Measurements from ENCODE around the gene NOBOX.
"Not testable (repeated sequence)": the region's sequence is repeated elsewhere in the genome, so short reads cannot be mapped to it uniquely, and the experiment has no call there.

DNA sequence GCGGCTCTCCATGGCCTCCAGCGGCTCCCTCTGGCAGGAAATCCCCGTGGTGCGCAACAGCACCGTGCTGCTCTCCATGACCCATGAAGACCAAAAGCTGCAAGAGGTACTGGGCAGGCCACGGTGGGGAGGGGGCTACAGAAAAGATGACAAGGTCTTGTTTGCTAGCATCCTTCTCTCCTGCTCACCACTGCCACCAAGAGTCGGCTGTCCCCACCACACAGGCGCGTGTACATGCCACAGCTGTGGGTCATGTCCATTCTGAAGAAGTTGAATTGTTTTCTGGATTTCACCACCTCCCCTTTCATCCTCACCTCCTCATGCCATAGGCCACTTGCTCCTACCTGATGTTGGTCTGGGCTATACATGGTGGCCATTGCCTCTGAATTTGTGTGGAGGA, 36.2 kb downstream of the NOBOX start:
- TF ChIP-seq, protein P1, sequence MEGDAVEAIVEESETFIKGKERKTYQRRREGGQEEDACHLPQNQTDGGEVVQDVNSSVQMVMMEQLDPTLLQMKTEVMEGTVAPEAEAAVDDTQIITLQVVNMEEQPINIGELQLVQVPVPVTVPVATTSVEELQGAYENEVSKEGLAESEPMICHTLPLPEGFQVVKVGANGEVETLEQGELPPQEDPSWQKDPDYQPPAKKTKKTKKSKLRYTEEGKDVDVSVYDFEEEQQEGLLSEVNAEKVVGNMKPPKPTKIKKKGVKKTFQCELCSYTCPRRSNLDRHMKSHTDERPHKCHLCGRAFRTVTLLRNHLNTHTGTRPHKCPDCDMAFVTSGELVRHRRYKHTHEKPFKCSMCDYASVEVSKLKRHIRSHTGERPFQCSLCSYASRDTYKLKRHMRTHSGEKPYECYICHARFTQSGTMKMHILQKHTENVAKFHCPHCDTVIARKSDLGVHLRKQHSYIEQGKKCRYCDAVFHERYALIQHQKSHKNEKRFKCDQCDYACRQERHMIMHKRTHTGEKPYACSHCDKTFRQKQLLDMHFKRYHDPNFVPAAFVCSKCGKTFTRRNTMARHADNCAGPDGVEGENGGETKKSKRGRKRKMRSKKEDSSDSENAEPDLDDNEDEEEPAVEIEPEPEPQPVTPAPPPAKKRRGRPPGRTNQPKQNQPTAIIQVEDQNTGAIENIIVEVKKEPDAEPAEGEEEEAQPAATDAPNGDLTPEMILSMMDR (IDR thresholded peaks at IDR 0.05; ENCODE audit: low read depth, low read length, poor library complexity, severe bottlenecking), result not testable (repeated sequence)
- TF ChIP-seq EZH2phosphoT487 (IDR thresholded peaks at IDR 0.05; ENCODE audit: borderline replicate concordance, low read length), result not testable (repeated sequence)

Measured in DOHH2 (cell line).